ENCODE data around the gene CSMD2. TPM values are rescaled to one million over a fixed set of nuclear protein-coding genes. Genes with fewer than 3 reads are reported as not detected.

The CSMD2 gene
- polyA plus RNA-seq, 2 donors, result 0.02 to 0.08 TPM

DNA sequence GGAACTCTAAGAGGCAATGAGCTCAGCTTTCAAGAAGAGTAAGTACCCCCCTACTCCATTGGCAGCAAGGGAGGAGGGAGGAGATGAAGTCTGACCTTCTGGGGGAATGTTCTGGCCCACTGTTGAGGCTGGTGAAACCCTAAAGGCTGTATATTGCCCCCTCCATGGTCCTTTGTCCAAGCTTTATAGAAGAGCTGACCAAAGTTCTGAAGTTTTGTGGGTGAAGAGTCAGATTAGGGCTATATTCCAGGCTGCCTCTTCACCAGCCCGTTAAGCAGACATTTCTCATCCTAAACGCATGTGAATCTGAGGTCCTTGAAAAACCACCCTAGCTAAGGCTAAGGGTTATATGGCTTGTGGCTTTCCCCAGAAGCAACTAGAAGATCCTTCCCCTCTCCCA lies 13.0 kb upstream of the CSMD2 start:
- WGBS, 2 donors, result 55 to 56% methylated on average over 2 of the region's 2 CpGs
- no peak overlapping the region for H3K27ac ChIP-seq (ENCODE audit: low read depth in 2 of 2, low read length in 1 of 2)
- H3K4me3 ChIP-seq (ENCODE audit: low read depth in 1 of 2, low read length in 2 of 2), result no peak overlapping the region
- no peaks in the 10 kb centered on the region for H3K4me1 ChIP-seq (ENCODE audit: control insufficient read depth in 2 of 2, insufficient read depth in 2 of 2, low read length in 1 of 2)
- H3K9me3 ChIP-seq (ENCODE audit: control insufficient read depth in 2 of 2, insufficient read depth in 1 of 2, low read depth in 1 of 2, low read length in 1 of 2), result peaks cover 0 to 4% of the 10 kb centered on the region in 2 donors
- peaks cover 7 to 13% of the 10 kb centered on the region in 2 donors for H3K27me3 ChIP-seq (ENCODE audit: control insufficient read depth in 1 of 2, insufficient read depth in 2 of 2, low read length in 2 of 2)
- no peaks in the 10 kb centered on the region for H3K36me3 ChIP-seq (ENCODE audit: control insufficient read depth in 2 of 2, insufficient read depth in 2 of 2, low read length in 1 of 2)

DNA sequence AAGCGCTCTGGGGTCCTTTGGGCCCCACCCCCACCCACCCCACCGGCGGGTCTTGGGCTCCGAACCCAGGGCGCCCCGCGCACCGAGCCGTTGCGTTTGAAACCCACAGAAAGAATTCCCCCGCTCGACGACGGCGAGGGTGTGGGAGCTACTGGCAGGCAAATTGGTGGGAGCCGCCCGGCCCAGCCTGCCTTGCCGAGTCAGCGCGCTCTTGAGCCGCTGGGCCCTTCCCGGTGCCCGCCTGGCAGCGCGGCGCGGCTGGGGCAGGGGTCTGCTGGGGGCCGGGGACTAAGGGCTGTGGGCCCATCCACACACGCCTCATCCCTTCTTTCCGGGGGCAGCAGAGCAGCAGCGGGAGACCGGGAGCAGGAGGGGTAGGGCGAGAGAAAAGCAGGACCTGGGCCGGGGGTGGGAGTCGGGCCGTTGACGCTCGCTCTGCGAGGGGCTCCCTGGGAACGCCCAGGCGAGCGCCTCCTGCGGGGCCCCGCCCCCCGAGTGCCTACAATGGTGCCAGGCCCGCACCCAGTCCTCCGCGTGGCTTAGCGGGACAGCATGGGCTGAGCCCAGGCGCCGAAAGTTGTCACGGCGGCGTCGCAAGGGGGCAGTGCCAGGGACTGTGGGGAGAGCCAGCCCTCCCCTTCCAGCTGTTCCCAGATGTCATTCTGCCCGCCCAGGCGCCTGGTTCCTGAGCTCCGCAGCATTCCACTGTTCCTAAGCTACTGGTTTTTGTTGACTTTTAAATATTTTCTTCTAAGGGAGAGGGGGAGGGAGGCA lies 12.0 kb upstream of the CSMD2 start, which contains the start of gene C1orf94:
C1orf94 (plus strand) TSS at position 78 of the 774 bp plus-strand sequence. CDS start 883 bp downstream, outside the sequence.
- Histone ChIP-seq H3K9me3 (ENCODE audit: control insufficient read depth in 2 of 2, insufficient read depth in 1 of 2, low read depth in 1 of 2, low read length in 1 of 2) (peaks cover 0 to 4% of the 10 kb centered on the region in 2 donors), H3K4me1 (ENCODE audit: control insufficient read depth in 2 of 2, insufficient read depth in 2 of 2, low read length in 1 of 2) (no peaks in the 10 kb centered on the region), H3K36me3 (ENCODE audit: control insufficient read depth in 2 of 2, insufficient read depth in 2 of 2, low read length in 1 of 2) (no peaks in the 10 kb centered on the region), H3K4me3 (ENCODE audit: low read depth in 1 of 2, low read length in 2 of 2) (no peak within 1 kb of the TSS), H3K27me3 (ENCODE audit: control insufficient read depth in 1 of 2, insufficient read depth in 2 of 2, low read length in 2 of 2) (peaks cover 7 to 18% of the 10 kb centered on the region in 2 donors), H3K27ac (ENCODE audit: low read depth in 2 of 2, low read length in 1 of 2) (no peak within 1 kb of the TSS)
- WGBS, 2 donors, result 7 to 10% methylated on average over 56 to 58 of the region's 58 CpGs

DNA sequence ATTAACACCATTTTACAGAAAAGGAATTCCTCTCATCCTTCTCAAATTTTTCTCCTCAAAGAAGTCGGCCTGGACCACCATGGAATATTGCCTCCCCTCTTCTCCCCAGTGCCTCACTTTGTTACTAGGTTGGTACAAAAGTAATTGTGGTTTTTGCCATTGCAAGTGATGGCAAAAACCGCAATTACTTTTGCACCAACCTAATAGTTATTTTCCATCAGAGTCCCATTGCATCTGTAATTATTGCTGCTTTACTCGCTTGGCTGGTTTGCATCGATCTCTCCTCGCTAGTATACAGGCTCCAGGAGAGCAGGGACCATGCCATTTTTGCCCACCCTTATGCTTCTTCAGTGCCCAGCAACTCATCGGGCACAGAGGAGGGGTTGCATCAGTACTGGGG lies 10.7 kb upstream of the CSMD2 start:
- 78 to 79% methylated on average over 6 of the region's 6 CpGs for WGBS, 2 donors
- H3K4me3 ChIP-seq (ENCODE audit: low read depth in 1 of 2, low read length in 2 of 2), result no peak overlapping the region
- peaks cover 3 to 23% of the 10 kb centered on the region in 2 donors for H3K27me3 ChIP-seq (ENCODE audit: control insufficient read depth in 1 of 2, insufficient read depth in 2 of 2, low read length in 2 of 2)
- H3K4me1 ChIP-seq (ENCODE audit: control insufficient read depth in 2 of 2, insufficient read depth in 2 of 2, low read length in 1 of 2), result no peaks in the 10 kb centered on the region
- no peak overlapping the region for H3K27ac ChIP-seq (ENCODE audit: low read depth in 2 of 2, low read length in 1 of 2)
- no peaks in the 10 kb centered on the region for H3K36me3 ChIP-seq (ENCODE audit: control insufficient read depth in 2 of 2, insufficient read depth in 2 of 2, low read length in 1 of 2)
- peaks cover 0 to 4% of the 10 kb centered on the region in 2 donors for H3K9me3 ChIP-seq (ENCODE audit: control insufficient read depth in 2 of 2, insufficient read depth in 1 of 2, low read depth in 1 of 2, low read length in 1 of 2)

DNA sequence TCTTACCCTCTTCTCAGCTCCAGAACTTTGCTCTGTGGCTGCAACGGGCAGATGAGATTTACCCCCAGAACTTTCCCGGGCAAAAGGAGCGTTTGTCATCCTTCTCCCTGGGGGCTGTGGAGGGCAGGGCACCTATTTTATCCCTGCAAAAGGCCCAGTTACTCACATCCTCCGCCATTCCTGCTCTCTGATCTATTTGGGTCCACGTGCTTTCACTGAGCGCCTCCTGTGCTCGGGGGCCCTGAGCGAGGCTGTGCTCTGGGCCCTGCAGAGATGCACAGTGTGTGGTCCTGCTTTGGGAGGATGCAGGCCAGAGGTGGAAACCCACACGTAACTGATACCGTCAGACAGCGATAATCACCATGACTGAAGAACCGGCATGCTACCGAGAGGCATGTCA lies 2.4 kb upstream of the CSMD2 start:
- no peaks in the 10 kb centered on the region for H3K9me3 ChIP-seq (ENCODE audit: control insufficient read depth in 2 of 2, insufficient read depth in 1 of 2, low read depth in 1 of 2, low read length in 1 of 2)
- no peaks in the 10 kb centered on the region for H3K36me3 ChIP-seq (ENCODE audit: control insufficient read depth in 2 of 2, insufficient read depth in 2 of 2, low read length in 1 of 2)
- peaks cover 11 to 13% of the 10 kb centered on the region in 2 donors for H3K4me1 ChIP-seq (ENCODE audit: control insufficient read depth in 2 of 2, insufficient read depth in 2 of 2, low read length in 1 of 2)
- no peak overlapping the region for H3K4me3 ChIP-seq (ENCODE audit: low read depth in 1 of 2, low read length in 2 of 2)
- H3K27ac ChIP-seq (ENCODE audit: low read depth in 2 of 2, low read length in 1 of 2), result no peak overlapping the region
- peaks cover 5 to 26% of the 10 kb centered on the region in 2 donors for H3K27me3 ChIP-seq (ENCODE audit: control insufficient read depth in 1 of 2, insufficient read depth in 2 of 2, low read length in 2 of 2)
- 38 to 46% methylated on average over 13 of the region's 13 CpGs for WGBS, 2 donors

DNA sequence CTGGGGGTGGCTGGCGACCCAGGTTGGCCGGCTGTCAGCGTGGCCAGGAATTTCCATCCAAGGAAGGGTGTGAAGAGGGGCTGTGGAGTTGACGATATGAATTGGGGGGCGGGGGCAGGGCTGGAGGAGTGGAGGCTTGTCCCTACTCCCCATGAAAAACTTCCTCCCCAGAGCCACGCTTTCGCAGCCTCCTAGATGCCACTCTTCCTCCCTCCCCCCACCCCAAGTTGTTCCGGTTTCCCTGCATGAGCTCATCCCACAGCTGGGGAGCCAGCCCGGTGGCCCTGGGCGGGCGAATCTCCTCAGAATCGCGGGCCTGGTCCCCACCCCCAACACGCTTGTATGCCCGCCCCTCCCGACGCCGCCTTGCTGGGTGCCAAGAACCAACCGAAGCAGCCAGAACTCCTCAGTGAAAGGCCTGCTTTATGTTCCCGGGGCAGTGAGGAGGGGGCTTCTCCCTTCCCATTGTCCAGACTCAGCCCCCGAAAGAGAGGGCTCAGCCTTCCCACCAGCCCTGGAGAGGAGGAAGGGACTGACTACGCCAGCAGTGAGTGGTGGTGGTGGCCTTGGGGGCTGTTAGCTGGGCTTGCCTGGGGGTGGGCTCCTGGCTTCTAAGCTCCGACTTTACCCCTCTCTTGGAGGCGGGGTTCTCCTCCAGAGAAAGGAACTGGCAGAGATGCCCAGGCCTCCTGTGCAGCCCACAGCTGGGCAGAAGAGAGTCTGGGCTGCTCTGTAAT lies 1.8 kb upstream of the CSMD2 start:
- Histone ChIP-seq H3K9me3 (ENCODE audit: control insufficient read depth in 2 of 2, insufficient read depth in 1 of 2, low read depth in 1 of 2, low read length in 1 of 2) (no peaks in the 10 kb centered on the region), H3K4me3 (ENCODE audit: low read depth in 1 of 2, low read length in 2 of 2) (no peak overlapping the region), H3K27me3 (ENCODE audit: control insufficient read depth in 1 of 2, insufficient read depth in 2 of 2, low read length in 2 of 2) (peaks cover 5 to 26% of the 10 kb centered on the region in 2 donors), H3K4me1 (ENCODE audit: control insufficient read depth in 2 of 2, insufficient read depth in 2 of 2, low read length in 1 of 2) (peaks cover 11 to 13% of the 10 kb centered on the region in 2 donors), H3K36me3 (ENCODE audit: control insufficient read depth in 2 of 2, insufficient read depth in 2 of 2, low read length in 1 of 2) (no peaks in the 10 kb centered on the region), H3K27ac (ENCODE audit: low read depth in 2 of 2, low read length in 1 of 2) (no peak overlapping the region)
- WGBS, 2 donors, result 6 to 7% methylated on average over 24 of the region's 24 CpGs

DNA sequence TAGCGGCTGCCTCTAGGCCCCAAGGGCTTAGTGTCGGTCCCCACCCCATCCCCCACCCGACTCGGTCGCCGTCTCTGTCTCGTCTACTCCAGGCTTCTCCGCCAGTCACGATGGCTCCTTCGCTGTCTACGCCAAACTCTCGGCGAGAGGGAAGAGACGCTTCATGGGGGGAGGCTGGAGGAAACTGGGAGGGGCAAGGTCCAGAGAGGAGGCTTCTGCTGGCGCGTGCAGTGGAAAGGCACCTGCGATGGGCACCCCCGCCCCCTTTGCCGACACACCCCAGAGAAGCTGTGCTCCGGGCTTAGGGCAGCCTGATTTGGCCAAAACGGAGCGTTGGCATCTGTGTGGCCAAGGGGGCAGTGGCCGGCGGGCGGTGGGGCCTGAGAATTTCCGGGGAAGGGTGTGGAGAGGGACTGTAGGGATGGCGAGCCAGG lies 1.2 kb upstream of the CSMD2 start:
- Histone ChIP-seq H3K27me3 (ENCODE audit: control insufficient read depth in 1 of 2, insufficient read depth in 2 of 2, low read length in 2 of 2) (peaks cover 2 to 26% of the 10 kb centered on the region in 2 donors), H3K27ac (ENCODE audit: low read depth in 2 of 2, low read length in 1 of 2) (no peak overlapping the region), H3K4me1 (ENCODE audit: control insufficient read depth in 2 of 2, insufficient read depth in 2 of 2, low read length in 1 of 2) (peaks cover 11 to 13% of the 10 kb centered on the region in 2 donors), H3K36me3 (ENCODE audit: control insufficient read depth in 2 of 2, insufficient read depth in 2 of 2, low read length in 1 of 2) (no peaks in the 10 kb centered on the region), H3K4me3 (ENCODE audit: low read depth in 1 of 2, low read length in 2 of 2) (no peak overlapping the region), H3K9me3 (ENCODE audit: control insufficient read depth in 2 of 2, insufficient read depth in 1 of 2, low read depth in 1 of 2, low read length in 1 of 2) (no peaks in the 10 kb centered on the region)
- WGBS, 2 donors, result 4% methylated on average over 27 of the region's 27 CpGs

DNA sequence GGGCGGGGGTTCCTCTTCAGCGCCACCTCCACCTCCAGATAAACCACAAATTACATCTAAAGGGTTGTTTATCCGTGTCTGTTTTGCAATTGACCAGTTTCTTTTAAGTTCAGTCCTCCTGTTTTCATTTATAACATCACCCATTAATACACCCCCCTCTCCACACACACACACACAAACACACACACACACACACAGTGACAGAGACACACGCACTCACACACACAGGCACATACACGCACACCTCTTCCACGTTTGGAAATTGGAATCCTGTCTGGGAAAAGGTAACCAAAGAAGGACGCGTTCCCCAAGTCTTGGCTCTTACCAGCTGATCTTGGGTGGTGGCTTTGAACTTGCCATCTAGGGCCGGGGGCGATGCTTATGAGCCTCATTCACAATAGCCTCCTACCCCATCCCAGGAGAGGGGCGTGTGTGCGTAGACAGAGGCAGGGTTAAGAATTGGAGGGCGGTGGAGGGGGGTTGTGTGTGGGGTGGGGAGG lies 442 bp upstream of the CSMD2 start:
- peak overlapping the region in 1 of 2 donors; percentile 36 for H3K4me3 ChIP-seq (ENCODE audit: low read depth in 1 of 2, low read length in 2 of 2)
- H3K36me3 ChIP-seq (ENCODE audit: control insufficient read depth in 2 of 2, insufficient read depth in 2 of 2, low read length in 1 of 2), result no peaks in the 10 kb centered on the region
- H3K9me3 ChIP-seq (ENCODE audit: control insufficient read depth in 2 of 2, insufficient read depth in 1 of 2, low read depth in 1 of 2, low read length in 1 of 2), result no peaks in the 10 kb centered on the region
- H3K27ac ChIP-seq (ENCODE audit: low read depth in 2 of 2, low read length in 1 of 2), result no peak overlapping the region
- 5 to 6% methylated on average over 13 of the region's 13 CpGs for WGBS, 2 donors
- peaks cover 0 to 26% of the 10 kb centered on the region in 2 donors for H3K27me3 ChIP-seq (ENCODE audit: control insufficient read depth in 1 of 2, insufficient read depth in 2 of 2, low read length in 2 of 2)
- peaks cover 11 to 13% of the 10 kb centered on the region in 2 donors for H3K4me1 ChIP-seq (ENCODE audit: control insufficient read depth in 2 of 2, insufficient read depth in 2 of 2, low read length in 1 of 2)

DNA sequence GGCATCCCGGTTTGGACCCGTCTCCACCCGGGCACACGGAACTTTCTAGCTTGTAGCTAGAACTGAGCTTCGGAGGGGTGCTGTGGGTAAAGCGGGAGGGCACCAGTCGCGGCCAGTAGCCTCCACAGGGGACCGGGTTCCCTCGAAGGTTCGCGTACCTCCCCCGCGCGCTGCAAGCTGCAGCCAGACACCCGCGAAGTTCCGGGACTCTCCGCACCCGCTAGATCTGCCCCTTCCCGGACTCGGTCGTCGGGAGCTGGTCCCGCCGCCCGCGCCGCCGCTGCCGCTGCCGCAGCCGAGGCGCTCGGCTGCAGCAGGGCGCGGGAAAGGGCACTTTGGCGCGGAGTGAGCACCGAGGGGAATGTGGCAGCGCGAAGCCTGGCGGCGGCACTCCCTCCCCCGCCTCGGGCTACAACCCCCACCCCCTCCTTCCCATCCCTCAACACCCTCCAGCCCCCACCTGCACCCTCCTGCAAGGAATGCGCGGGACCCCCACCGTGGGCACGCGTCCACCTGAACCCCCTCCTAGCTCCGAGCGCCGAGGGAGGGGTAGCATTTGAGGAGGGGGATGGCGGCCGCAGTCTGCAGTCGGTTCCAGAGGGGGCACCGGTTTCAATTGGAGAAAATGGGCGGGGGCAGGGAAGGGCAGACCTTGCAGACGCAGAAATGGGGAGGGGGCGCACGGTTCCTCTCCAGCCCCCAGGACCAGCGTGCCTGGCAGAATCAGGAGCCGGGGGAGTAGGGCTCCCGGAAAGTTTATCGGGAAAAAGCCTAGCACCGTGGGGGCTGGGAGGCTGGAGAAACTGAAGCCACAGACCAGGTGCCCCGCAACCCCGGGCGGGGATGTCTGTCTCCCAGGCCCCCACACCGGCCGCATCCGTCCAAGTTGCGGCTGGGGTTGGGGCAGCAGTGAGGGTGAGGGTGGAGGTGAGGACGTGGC lies 968 bp downstream of the CSMD2 start:
- H3K36me3 ChIP-seq (ENCODE audit: control insufficient read depth in 2 of 2, insufficient read depth in 2 of 2, low read length in 1 of 2), result no peaks in the 10 kb centered on the region
- no peaks in the 10 kb centered on the region for H3K9me3 ChIP-seq (ENCODE audit: control insufficient read depth in 2 of 2, insufficient read depth in 1 of 2, low read depth in 1 of 2, low read length in 1 of 2)
- H3K4me3 ChIP-seq (ENCODE audit: low read depth in 1 of 2, low read length in 2 of 2), result peak overlapping the region; percentile 15 to 36
- H3K27ac ChIP-seq (ENCODE audit: low read depth in 2 of 2, low read length in 1 of 2), result no peak overlapping the region
- WGBS, 2 donors, result 1 to 3% methylated on average over 70 to 75 of the region's 75 CpGs
- H3K27me3 ChIP-seq (ENCODE audit: control insufficient read depth in 1 of 2, insufficient read depth in 2 of 2, low read length in 2 of 2), result peaks cover 0 to 26% of the 10 kb centered on the region in 2 donors
- peaks cover 11 to 13% of the 10 kb centered on the region in 2 donors for H3K4me1 ChIP-seq (ENCODE audit: control insufficient read depth in 2 of 2, insufficient read depth in 2 of 2, low read length in 1 of 2)
